Measurements from ENCODE around the gene LDLRAD4.

The LDLRAD4 gene

GRCh38 chr18:13500227-13500865 is 281.8 kb downstream of the LDLRAD4 start:
- TF ChIP-seq, protein P1, sequence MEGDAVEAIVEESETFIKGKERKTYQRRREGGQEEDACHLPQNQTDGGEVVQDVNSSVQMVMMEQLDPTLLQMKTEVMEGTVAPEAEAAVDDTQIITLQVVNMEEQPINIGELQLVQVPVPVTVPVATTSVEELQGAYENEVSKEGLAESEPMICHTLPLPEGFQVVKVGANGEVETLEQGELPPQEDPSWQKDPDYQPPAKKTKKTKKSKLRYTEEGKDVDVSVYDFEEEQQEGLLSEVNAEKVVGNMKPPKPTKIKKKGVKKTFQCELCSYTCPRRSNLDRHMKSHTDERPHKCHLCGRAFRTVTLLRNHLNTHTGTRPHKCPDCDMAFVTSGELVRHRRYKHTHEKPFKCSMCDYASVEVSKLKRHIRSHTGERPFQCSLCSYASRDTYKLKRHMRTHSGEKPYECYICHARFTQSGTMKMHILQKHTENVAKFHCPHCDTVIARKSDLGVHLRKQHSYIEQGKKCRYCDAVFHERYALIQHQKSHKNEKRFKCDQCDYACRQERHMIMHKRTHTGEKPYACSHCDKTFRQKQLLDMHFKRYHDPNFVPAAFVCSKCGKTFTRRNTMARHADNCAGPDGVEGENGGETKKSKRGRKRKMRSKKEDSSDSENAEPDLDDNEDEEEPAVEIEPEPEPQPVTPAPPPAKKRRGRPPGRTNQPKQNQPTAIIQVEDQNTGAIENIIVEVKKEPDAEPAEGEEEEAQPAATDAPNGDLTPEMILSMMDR (IDR thresholded peaks at IDR 0.05; ENCODE audit: low read depth, low read length): no peak
- DNase-seq (ENCODE audit: extremely low read depth, low read depth): peak; percentile 16

GRCh38 chr18:13500869-13501542 is 282.4 kb downstream of the LDLRAD4 start:
- DNase-seq (ENCODE audit: extremely low read depth, low read depth): no peak
- TF ChIP-seq, protein P1 (IDR thresholded peaks at IDR 0.05; ENCODE audit: low read depth, low read length): no peak

DNA sequence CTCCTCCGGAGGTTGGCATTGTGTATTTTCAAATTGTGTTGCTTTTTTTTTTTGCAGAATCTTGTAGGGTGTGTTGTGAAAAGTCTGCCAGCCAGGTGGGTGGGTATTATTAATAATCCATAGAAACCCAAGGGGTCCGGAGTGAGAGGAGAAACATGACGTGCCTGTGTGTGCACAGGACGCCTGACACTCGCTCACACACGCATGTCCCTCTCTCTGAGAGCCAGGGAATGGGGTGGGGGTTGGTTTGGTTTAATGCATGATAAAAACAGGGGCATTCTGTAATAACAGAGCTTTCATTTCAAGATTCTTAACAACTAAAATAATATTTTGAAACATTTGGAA is 283.0 kb downstream of the LDLRAD4 start:
- TF ChIP-seq, protein P1 (IDR thresholded peaks at IDR 0.05; ENCODE audit: low read depth, low read length): no peak
- no peak for DNase-seq (ENCODE audit: extremely low read depth, low read depth)

- TF ChIP-seq, protein P1 (IDR thresholded peaks at IDR 0.05; ENCODE audit: low read depth, low read length): no peak
- no peak for DNase-seq (ENCODE audit: extremely low read depth, low read depth)
Observed at GRCh38 chr18:13501891-13502290, 283.3 kb downstream of the LDLRAD4 start.

- no peak for DNase-seq (ENCODE audit: extremely low read depth, low read depth)
- TF ChIP-seq, protein P1 (IDR thresholded peaks at IDR 0.05; ENCODE audit: low read depth, low read length): no peak
Observed at GRCh38 chr18:13502585-13502984, 284.0 kb downstream of the LDLRAD4 start.

- TF ChIP-seq, protein P1 (IDR thresholded peaks at IDR 0.05; ENCODE audit: low read depth, low read length): no peak
- no peak for DNase-seq (ENCODE audit: extremely low read depth, low read depth)
Observed at GRCh38 chr18:13503836-13504235, 285.3 kb downstream of the LDLRAD4 start.

DNA sequence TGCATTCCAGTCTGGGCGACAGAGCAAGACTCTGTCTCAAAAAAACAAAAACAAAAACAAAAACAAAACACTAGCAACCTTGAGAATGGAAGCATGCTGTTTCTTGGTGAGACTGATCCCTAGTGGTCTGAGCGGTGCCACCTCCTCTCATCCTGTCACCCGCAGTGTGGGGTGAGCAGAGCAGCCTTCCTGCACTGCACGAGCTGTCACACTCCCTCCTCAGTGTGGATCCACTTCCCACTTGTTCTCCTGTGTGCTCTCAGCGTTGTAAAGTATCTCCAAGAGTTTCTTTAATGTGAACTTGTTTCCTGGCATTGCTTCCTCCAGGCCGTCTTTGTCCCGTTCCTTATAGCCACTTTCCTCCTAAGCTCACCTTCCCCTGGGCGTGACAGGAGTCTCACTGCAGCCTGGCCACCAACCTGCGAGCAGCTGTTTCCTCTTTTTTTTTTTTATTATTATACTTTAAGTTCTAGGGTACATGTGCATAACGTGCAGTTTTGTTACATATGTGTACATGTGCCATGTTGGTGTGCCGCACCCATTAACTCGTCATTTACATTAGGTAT is 287.3 kb downstream of the LDLRAD4 start:
- DNase-seq (ENCODE audit: extremely low read depth, low read depth): no peak
- TF ChIP-seq, protein P1 (IDR thresholded peaks at IDR 0.05; ENCODE audit: low read depth, low read length): no peak
